Caco-2 (cell line): ENCODE results near the gene ZPR1. TPM values are rescaled to one million over a fixed set of nuclear protein-coding genes. Genes with fewer than 3 reads are reported as not detected.

ENCODE experiments used
- BruUV-seq: library from RNA; stranded (reverse); fragments of 400-500 nt; replicated peaks from 2 replicates; lab custom pipeline; 2021; lab: Mats Ljungman, UMichigan
- CTCF ChIA-PET: fragments of 300-600 bp; sonication (Branson Sonifier 250); formaldehyde crosslinking; loops from one replicate; lab custom pipeline; 2022; ENCODE audit warnings: antibody characterized with exemption; lab: Charles Lee
- POLR2A ChIA-PET: fragments of 300-600 bp; sonication (Branson Sonifier 250); formaldehyde crosslinking; loops from one replicate; lab custom pipeline; 2022; ENCODE audit warnings: antibody characterized with exemption; lab: Charles Lee
- DNase-seq, 2 experiments: peaks; one replicate each; pipeline versions ENCODE4 v3.0.0 to v3.0.0-alpha.2; 2020 to 2022
- H3K27me3 ChIP-seq: replicated peaks from 2 replicates; pipeline ENCODE4 v1.6.0; 2011; ENCODE audit warnings: low read length; ENCODE audit not compliant: control insufficient read depth, insufficient read depth
- H3K36me3 ChIP-seq: 2 replicates; pipeline ENCODE4 v1.5.1; 2011; ENCODE audit warnings: low read length; ENCODE audit not compliant: control insufficient read depth, insufficient read depth
- H3K4me1 ChIP-seq: fragments of 250-450 bp; sonication (Bioruptor Pico); 2 replicates; pipeline ENCODE4 v1.5.1; 2020; ENCODE audit warnings: mild to moderate bottlenecking
- H3K4me3 ChIP-seq: 2 replicates; pipeline ENCODE4 v1.5.1; 2011; ENCODE audit warnings: low read depth, mild to moderate bottlenecking, control low read depth, low read length
- H3K9me3 ChIP-seq: fragments of 250-450 bp; sonication (Bioruptor Pico); 2 replicates; pipeline ENCODE4 v1.5.1; 2020; ENCODE audit warnings: mild to moderate bottlenecking, moderate library complexity
- H3K27ac Mint-ChIP-seq: one replicate; pipeline ENCODE4 v1.8.0; 2022; ENCODE audit warnings: mixed read lengths; ENCODE audit not compliant: unreplicated experiment
- H3K27me3 Mint-ChIP-seq: one replicate; pipeline ENCODE4 v1.8.0; 2022; ENCODE audit warnings: mixed read lengths; ENCODE audit not compliant: insufficient read depth, unreplicated experiment
- H3K36me3 Mint-ChIP-seq: one replicate; pipeline ENCODE4 v1.8.0; 2022; ENCODE audit warnings: mild to moderate bottlenecking, mixed read lengths; ENCODE audit not compliant: insufficient read depth, unreplicated experiment
- H3K4me1 Mint-ChIP-seq: one replicate; pipeline ENCODE4 v1.8.0; 2022; ENCODE audit warnings: low read depth, mixed read lengths; ENCODE audit not compliant: unreplicated experiment
- H3K4me3 Mint-ChIP-seq: one replicate; pipeline ENCODE4 v1.8.0; 2022; ENCODE audit warnings: mild to moderate bottlenecking, moderate library complexity, mixed read lengths; ENCODE audit not compliant: unreplicated experiment
- H3K9me3 Mint-ChIP-seq: one replicate; pipeline ENCODE4 v1.8.0; 2022; ENCODE audit warnings: mixed read lengths; ENCODE audit not compliant: unreplicated experiment
- intact Hi-C: fragments of 100-400 bp; cut with micrococcal nuclease; formaldehyde crosslinking; loops from one replicate; pipeline ENCODE4 v1.10.0; 2022; ENCODE audit not compliant: unreplicated experiment
- total RNA-seq: library from RNA; stranded (reverse); gene quantifications from 2 replicates; pipeline ENCODE4 v1.2.3, GENCODE V29; 2022
- TF ChIP-seq, protein P1 (sequence below), 2 experiments: fragments of 200-600 bp in 1 of 2; IDR thresholded peaks; 1 replicate in 1 of 2; 2 replicates in 1 of 2; pipeline versions ENCODE4 v1.5.1 to v1.8.0; 2011 to 2022; ENCODE audit warnings: antibody characterized with exemption in 1 of 2, control low read depth in 1 of 2, inconsistent platforms in 1 of 2, low read depth in 1 of 2, low read length in 1 of 2, mild to moderate bottlenecking in 1 of 2, moderate library complexity in 1 of 2; ENCODE audit not compliant: insufficient read depth in 1 of 2, severe bottlenecking in 1 of 2, unreplicated experiment in 1 of 2

Gene ZPR1
- total RNA-seq, 1 experiment from 2014 or later = 194 TPM

DNA sequence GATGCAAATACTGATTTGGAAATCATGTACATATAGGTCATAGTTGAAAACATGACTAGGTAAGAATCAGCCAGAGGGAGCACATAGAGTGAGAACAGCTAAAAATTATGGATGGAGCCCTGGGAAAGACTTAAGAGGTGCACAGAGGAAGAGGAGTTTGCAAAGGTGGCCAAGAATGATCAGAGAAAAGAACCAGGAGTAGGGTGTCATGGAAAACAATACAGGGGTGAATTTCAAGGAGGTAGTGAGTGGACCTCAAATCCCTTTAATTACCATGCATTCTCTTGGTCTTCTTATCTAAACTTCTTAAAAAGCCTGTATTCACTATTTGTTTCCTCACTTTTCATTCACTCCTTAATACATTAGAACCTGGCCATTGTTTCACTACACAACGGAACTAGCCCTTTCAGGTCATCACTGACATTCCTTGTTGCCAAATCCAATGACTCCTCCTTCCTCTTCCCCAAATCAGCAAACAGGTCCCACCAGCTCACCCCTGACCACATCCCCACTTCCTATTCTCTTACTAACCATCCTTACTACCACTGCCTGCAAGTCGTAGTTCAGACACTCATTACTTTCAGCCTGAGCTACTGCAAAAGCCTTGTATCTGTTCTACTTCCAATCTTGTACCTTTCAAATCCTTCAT lies 37.6 kb downstream of the ZPR1 start:
- H3K27ac Mint-ChIP-seq = no peak overlapping the region
- Histone ChIP-seq H3K36me3 (peaks cover 3% of the 10 kb centered on the region; the same call in 1 of the 2 replicates), H3K4me3 (no peak overlapping the region), H3K4me1 (no peaks in the 10 kb centered on the region), H3K9me3 (no peaks in the 10 kb centered on the region), H3K27me3 (no peaks in the 10 kb centered on the region)
- intact Hi-C loops = no loop called here
- BruUV-seq = no TSS peak
- no peaks in the 10 kb centered on the region for H3K4me1 Mint-ChIP-seq
- no peak for DNase-seq
- TF ChIP-seq, protein P1, sequence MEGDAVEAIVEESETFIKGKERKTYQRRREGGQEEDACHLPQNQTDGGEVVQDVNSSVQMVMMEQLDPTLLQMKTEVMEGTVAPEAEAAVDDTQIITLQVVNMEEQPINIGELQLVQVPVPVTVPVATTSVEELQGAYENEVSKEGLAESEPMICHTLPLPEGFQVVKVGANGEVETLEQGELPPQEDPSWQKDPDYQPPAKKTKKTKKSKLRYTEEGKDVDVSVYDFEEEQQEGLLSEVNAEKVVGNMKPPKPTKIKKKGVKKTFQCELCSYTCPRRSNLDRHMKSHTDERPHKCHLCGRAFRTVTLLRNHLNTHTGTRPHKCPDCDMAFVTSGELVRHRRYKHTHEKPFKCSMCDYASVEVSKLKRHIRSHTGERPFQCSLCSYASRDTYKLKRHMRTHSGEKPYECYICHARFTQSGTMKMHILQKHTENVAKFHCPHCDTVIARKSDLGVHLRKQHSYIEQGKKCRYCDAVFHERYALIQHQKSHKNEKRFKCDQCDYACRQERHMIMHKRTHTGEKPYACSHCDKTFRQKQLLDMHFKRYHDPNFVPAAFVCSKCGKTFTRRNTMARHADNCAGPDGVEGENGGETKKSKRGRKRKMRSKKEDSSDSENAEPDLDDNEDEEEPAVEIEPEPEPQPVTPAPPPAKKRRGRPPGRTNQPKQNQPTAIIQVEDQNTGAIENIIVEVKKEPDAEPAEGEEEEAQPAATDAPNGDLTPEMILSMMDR (IDR thresholded peaks at IDR 0.05; ENCODE audit: insufficient read depth in 1 of 2, low read depth in 1 of 2, low read length in 1 of 2, severe bottlenecking in 1 of 2, unreplicated experiment in 1 of 2) = no peak
- H3K27me3 Mint-ChIP-seq = no peaks in the 10 kb centered on the region
- POLR2A ChIA-PET = no interaction called here
- CTCF ChIA-PET = no interaction called here
- H3K9me3 Mint-ChIP-seq = no peaks in the 10 kb centered on the region
- H3K4me3 Mint-ChIP-seq = no peak overlapping the region
- peaks cover 27% of the 10 kb centered on the region for H3K36me3 Mint-ChIP-seq

DNA sequence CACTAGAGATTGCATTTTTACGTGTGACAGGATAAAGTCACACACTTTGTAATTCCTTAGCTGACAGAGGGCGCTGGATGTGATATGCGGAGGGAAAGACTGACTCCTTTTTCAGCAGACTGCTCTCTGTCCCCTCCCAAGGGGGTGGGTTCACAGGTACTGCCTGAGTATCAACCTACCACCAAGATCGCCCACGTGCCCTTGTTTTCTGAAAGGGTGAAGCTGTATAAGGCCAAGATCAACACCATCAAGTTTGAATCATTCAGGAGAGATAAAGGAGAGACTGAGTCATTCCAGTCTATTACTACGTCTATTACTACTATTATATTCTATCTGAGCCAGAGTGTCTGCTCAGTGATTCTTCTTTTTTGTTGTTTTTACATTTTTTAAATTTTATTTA lies 45.7 kb downstream of the ZPR1 start:
- H3K27me3 Mint-ChIP-seq = no peaks in the 10 kb centered on the region
- CTCF ChIA-PET = interaction anchor here (0.8 to 4.1 kb wide), 5 partner anchors 9 to 364 kb away, joined by 3 to 65 read pairs (median 4); no protein-coding TSS in a partner anchor
- POLR2A ChIA-PET = no interaction called here

DNA sequence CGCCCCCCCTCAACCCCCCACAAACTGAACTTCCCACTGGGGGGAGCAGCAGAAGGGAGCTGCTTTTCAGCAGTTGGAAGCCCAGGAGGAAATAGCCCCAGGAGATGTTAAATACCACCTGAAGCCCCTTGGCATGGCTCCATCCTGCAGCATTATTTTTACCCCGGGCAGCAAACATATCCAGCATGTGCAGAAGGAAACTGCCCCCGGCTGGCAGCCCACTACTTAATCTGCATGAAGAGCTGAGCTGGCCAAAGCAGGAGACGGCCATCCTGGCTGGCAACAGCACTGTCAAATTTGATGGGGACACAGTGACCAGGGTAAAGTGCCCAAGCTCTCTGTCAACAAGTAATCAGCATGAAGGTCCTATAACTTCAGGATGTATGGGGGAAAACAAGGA lies 47.1 kb downstream of the ZPR1 start:
- Histone ChIP-seq H3K27me3 (no peaks in the 10 kb centered on the region), H3K36me3 (no peaks in the 10 kb centered on the region), H3K4me3 (no peak overlapping the region), H3K4me1 (0 out of 2 replicates have a peak, but pooled peaks cover 10% of the 10 kb centered on the region), H3K9me3 (no peaks in the 10 kb centered on the region)
- TF ChIP-seq, protein P1 (IDR thresholded peaks at IDR 0.05; ENCODE audit: insufficient read depth in 1 of 2, low read depth in 1 of 2, low read length in 1 of 2, severe bottlenecking in 1 of 2, unreplicated experiment in 1 of 2) = no peak
- ChIA-PET CTCF (interaction anchor here (0.6 kb wide), 2 partner anchors 22 to 184 kb away, joined by 3 to 5 read pairs; no protein-coding TSS in a partner anchor), POLR2A (no interaction called here)
- intact Hi-C loops = no loop called here
- no TSS peak for BruUV-seq
- Mint-ChIP-seq H3K9me3 (no peaks in the 10 kb centered on the region), H3K27me3 (no peaks in the 10 kb centered on the region), H3K4me3 (no peak overlapping the region), H3K4me1 (no peaks in the 10 kb centered on the region), H3K27ac (no peak overlapping the region), H3K36me3 (no peaks in the 10 kb centered on the region)
- DNase-seq = no peak

More for the DNA sequence above, 45.7 kb downstream of the ZPR1 start:
- H3K9me3 ChIP-seq = no peaks in the 10 kb centered on the region
- BruUV-seq = no TSS peak
- H3K4me3 ChIP-seq = no peak overlapping the region
- intact Hi-C loops = no loop called here
- H3K27ac Mint-ChIP-seq = no peak overlapping the region
- H3K4me1 ChIP-seq = 0 out of 2 replicates have a peak, but pooled peaks cover 10% of the 10 kb centered on the region
- no peak for DNase-seq
- H3K9me3 Mint-ChIP-seq = no peaks in the 10 kb centered on the region
- no peak overlapping the region for H3K4me3 Mint-ChIP-seq
- TF ChIP-seq, protein P1 (IDR thresholded peaks at IDR 0.05; ENCODE audit: insufficient read depth in 1 of 2, low read depth in 1 of 2, low read length in 1 of 2, severe bottlenecking in 1 of 2, unreplicated experiment in 1 of 2) = no peak
- no peaks in the 10 kb centered on the region for H3K4me1 Mint-ChIP-seq
- H3K27me3 ChIP-seq = no peaks in the 10 kb centered on the region
- no peaks in the 10 kb centered on the region for H3K36me3 Mint-ChIP-seq
- 0 out of 2 replicates have a peak, but pooled peaks cover 1% of the 10 kb centered on the region for H3K36me3 ChIP-seq
